Body of pancreas (tissue), 4 donors: ENCODE results near the gene CCBE1. TPM values are rescaled to one million over a fixed set of nuclear protein-coding genes. Genes with fewer than 3 reads are reported as not detected.

Source experiments
- ATAC-seq: fragments of 150-250 bp; one replicate; pipeline ENCODE4 v1.9.1; 2016
- DNase-seq, 4 donors: peaks; one replicate each; pipeline ENCODE4 v3.0.0-alpha.2; 2019
- H3K27ac ChIP-seq, 4 donors: fragments of 200-600 bp; sonication (generic); 1 replicate in 3 of 4; 2 replicates in 1 of 4; pipeline versions ENCODE4 v1.5.1 to v1.6.1; 2016 to 2019; ENCODE audit warnings: mild to moderate bottlenecking in 1 of 4, mixed read lengths in 1 of 4, moderate library complexity in 1 of 4
- H3K27me3 ChIP-seq, 2 donors: fragments of 200-600 bp; sonication (generic); one replicate each; pipeline ENCODE4 v1.6.0; 2016; ENCODE audit warnings: mild to moderate bottlenecking in 1 of 2
- H3K36me3 ChIP-seq, 2 donors: fragments of 200-600 bp; sonication (generic); replicated peaks in 1 of 2; 2 replicates each; pipeline ENCODE4 v1.5.1; 2016; ENCODE audit warnings: low read depth in 2 of 2; ENCODE audit not compliant: insufficient read depth in 1 of 2
- H3K4me1 ChIP-seq: fragments of 200-600 bp; sonication (generic); one replicate; pipeline ENCODE4 v1.6.0; 2016
- H3K4me3 ChIP-seq, 2 donors: fragments of 200-600 bp; sonication (generic); 1 replicate in 1 of 2; 2 replicates in 1 of 2; pipeline ENCODE4 v1.5.1; 2016 to 2019
- H3K9me3 ChIP-seq, 3 donors: fragments of 200-600 bp; sonication (generic); 1 replicate in 2 of 3; 2 replicates in 1 of 3; pipeline ENCODE4 v1.5.1; 2016
- CTCF ChIP-seq, 7 experiments: fragments of 450-650 bp in 4 of 7; fragments of 200-600 bp in 3 of 7; sonication (generic) in 3 of 7; IDR thresholded peaks; one replicate each; pipeline ENCODE4 v1.5.1; 2016 to 2019; ENCODE audit warnings: antibody characterized with exemption in 7 of 7
- POLR2A ChIP-seq, 3 donors: fragments of 450-650 bp; IDR thresholded peaks; one replicate each; pipeline ENCODE4 v1.6.1; 2016; ENCODE audit warnings: antibody characterized with exemption in 3 of 3, mild to moderate bottlenecking in 2 of 3
- WGBS, 2 donors: methylation state at CpG; one replicate each; pipeline ENCODE4 v1.1.5; 2017; 5-methylcytosine and 5-hydroxymethylcytosine counted together
- intact Hi-C: fragments of 100-400 bp; cut with DNase I; formaldehyde crosslinking; loops from one replicate; pipeline ENCODE4 v1.15.1; 2023
- total RNA-seq, 2 donors: library from RNA; depleted of rRNA; stranded (reverse); fragments of >200 nt; gene quantifications; one replicate each; pipeline ENCODE4 v1.1.0, GENCODE V29; 2016

Gene CCBE1
- total RNA-seq, 2 donors from 2014 or later: 0.99 to 4.4 TPM

- ATAC-seq (no peak), DNase-seq (no peak)
- intact Hi-C loops: no loop called here
- no peaks in the 10 kb centered on the region for H3K4me1 ChIP-seq
- H3K27ac ChIP-seq: no peak overlapping the region
- WGBS, 2 donors: 71 to 83% methylated on average over 7 of the region's 7 CpGs
- TF ChIP-seq CTCF (IDR thresholded peaks at IDR 0.05): no peak
- TF ChIP-seq POLR2A (IDR thresholded peaks at IDR 0.05): no peak
- H3K36me3 ChIP-seq: no peaks in the 10 kb centered on the region
- H3K4me3 ChIP-seq: no peak overlapping the region
- no peaks in the 10 kb centered on the region for H3K27me3 ChIP-seq
- H3K9me3 ChIP-seq: no peaks in the 10 kb centered on the region
Measured at GRCh38 chr18:59633317-59633716, 63.9 kb downstream of the CCBE1 start.

- Histone ChIP-seq H3K9me3 (no peaks in the 10 kb centered on the region), H3K27me3 (no peaks in the 10 kb centered on the region), H3K36me3 (no peaks in the 10 kb centered on the region), H3K4me3 (no peak overlapping the region), H3K27ac (no peak overlapping the region), H3K4me1 (no peaks in the 10 kb centered on the region)
- intact Hi-C loops: no loop called here
- DNase-seq: no peak
- no peak for TF ChIP-seq POLR2A (IDR thresholded peaks at IDR 0.05)
- ATAC-seq: no peak
- WGBS, 2 donors: 70 to 75% methylated on average over 1 of the region's 1 CpG
Measured at GRCh38 chr18:59631583-59632181, 65.5 kb downstream of the CCBE1 start.

GRCh38 chr18:59629894-59630293 lies 67.3 kb downstream of the CCBE1 start:
- Histone ChIP-seq H3K9me3 (no peaks in the 10 kb centered on the region), H3K27ac (no peak overlapping the region), H3K4me1 (no peaks in the 10 kb centered on the region), H3K27me3 (no peaks in the 10 kb centered on the region), H3K36me3 (no peaks in the 10 kb centered on the region), H3K4me3 (no peak overlapping the region)
- DNase-seq: peak; percentile 13 to 28 (median 20)
- TF ChIP-seq POLR2A (IDR thresholded peaks at IDR 0.05): no peak
- TF ChIP-seq CTCF (IDR thresholded peaks at IDR 0.05): no peak
- ATAC-seq: peak; percentile 42
- intact Hi-C loops: no loop called here
- WGBS, 2 donors: 44 to 50% methylated on average over 6 of the region's 6 CpGs

- no peaks in the 10 kb centered on the region for H3K36me3 ChIP-seq
- no peaks in the 10 kb centered on the region for H3K27me3 ChIP-seq
- no peak for ATAC-seq
- H3K4me1 ChIP-seq: no peaks in the 10 kb centered on the region
- intact Hi-C loops: no loop called here
- H3K9me3 ChIP-seq: no peaks in the 10 kb centered on the region
- TF ChIP-seq POLR2A (IDR thresholded peaks at IDR 0.05) (no peak), CTCF (IDR thresholded peaks at IDR 0.05) (no peak)
- no peak overlapping the region for H3K4me3 ChIP-seq
- DNase-seq: no peak
- H3K27ac ChIP-seq: no peak overlapping the region
- WGBS, 2 donors: 75 to 86% methylated on average over 1 of the region's 1 CpG
Measured at GRCh38 chr18:59628995-59629394, 68.2 kb downstream of the CCBE1 start.

GRCh38 chr18:59627414-59627813 lies 69.8 kb downstream of the CCBE1 start:
- intact Hi-C loops: no loop called here
- Histone ChIP-seq H3K9me3 (no peaks in the 10 kb centered on the region), H3K4me3 (no peak overlapping the region), H3K27ac (no peak overlapping the region), H3K4me1 (no peaks in the 10 kb centered on the region), H3K36me3 (no peaks in the 10 kb centered on the region), H3K27me3 (no peaks in the 10 kb centered on the region)
- ATAC-seq (no peak), DNase-seq (no peak)
- 76 to 83% methylated on average over 5 of the region's 5 CpGs for WGBS, 2 donors
- TF ChIP-seq CTCF (IDR thresholded peaks at IDR 0.05): no peak
- no peak for TF ChIP-seq POLR2A (IDR thresholded peaks at IDR 0.05)
